ENCODE results near the gene PRRC1.

DNA sequence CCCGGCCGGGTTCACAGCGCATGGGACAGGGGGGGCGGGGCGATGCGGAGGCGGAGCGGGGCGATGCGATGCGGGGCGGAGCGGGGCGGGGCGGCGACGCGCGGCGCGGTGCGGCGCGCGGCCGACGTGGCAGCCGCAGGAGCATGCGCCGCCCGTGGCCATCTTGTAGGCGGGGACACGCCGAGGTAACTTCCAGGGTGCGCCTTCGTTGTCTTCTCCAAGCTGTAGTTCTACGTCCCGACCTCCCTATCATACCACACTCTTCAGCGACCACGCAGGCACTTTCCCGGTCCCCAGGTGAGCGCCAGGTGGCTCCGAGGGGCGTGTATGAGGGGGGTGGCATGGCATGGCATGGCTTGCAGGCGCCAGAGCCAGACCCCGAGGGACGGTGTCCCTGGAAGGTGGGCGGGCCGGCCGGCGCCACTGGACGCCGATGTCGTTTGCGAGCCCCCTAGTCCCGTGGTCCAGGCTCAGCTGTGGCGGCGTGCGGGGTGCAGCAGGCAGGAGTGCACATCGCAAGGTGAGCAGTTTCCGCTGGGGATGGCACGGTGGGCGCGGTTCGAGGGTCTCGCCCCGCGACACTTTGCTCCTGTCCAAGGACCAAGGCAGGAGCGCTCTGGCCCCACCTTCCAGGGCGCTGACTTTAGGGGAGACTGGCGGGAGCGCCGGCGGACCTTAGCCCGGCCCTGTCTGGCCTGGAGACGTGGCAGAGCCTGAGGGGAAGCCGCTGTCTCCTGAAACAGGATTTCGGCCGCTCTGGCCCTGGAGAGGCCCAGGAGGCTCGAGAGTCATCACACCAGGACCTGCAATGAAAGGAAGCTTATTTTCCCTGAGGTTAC is at the start of gene PRRC1:
- TF ChIP-seq, protein P1, sequence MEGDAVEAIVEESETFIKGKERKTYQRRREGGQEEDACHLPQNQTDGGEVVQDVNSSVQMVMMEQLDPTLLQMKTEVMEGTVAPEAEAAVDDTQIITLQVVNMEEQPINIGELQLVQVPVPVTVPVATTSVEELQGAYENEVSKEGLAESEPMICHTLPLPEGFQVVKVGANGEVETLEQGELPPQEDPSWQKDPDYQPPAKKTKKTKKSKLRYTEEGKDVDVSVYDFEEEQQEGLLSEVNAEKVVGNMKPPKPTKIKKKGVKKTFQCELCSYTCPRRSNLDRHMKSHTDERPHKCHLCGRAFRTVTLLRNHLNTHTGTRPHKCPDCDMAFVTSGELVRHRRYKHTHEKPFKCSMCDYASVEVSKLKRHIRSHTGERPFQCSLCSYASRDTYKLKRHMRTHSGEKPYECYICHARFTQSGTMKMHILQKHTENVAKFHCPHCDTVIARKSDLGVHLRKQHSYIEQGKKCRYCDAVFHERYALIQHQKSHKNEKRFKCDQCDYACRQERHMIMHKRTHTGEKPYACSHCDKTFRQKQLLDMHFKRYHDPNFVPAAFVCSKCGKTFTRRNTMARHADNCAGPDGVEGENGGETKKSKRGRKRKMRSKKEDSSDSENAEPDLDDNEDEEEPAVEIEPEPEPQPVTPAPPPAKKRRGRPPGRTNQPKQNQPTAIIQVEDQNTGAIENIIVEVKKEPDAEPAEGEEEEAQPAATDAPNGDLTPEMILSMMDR (IDR thresholded peaks at IDR 0.05; ENCODE audit: low read depth, low read length, missing input control), result no peak
- TF ChIP-seq TAF1 (conservative IDR thresholded peaks at IDR 0.05), result peak; percentile 31
- no peak for TF ChIP-seq HNF4G (IDR thresholded peaks at IDR 0.05)
- peak; percentile 8 for TF ChIP-seq REST (IDR thresholded peaks at IDR 0.05)
- no peak for TF ChIP-seq RAD21 (IDR thresholded peaks at IDR 0.05)
- TF ChIP-seq HNF4A (conservative IDR thresholded peaks at IDR 0.05), result peak; percentile 54 to 62
- no peak for TF ChIP-seq EGR1 (IDR thresholded peaks at IDR 0.05; ENCODE audit: low read depth in 2 of 2)
- no peak for TF ChIP-seq GABPA (IDR thresholded peaks at IDR 0.05 in 1 of 2, conservative IDR thresholded peaks at IDR 0.05 in 1 of 2)
- no peak for TF ChIP-seq NR2F2 (IDR thresholded peaks at IDR 0.05)
- TF ChIP-seq MAX (IDR thresholded peaks at IDR 0.05), result no peak
- TF ChIP-seq RXRA (IDR thresholded peaks at IDR 0.05), result no peak
- TF ChIP-seq YY1 (IDR thresholded peaks at IDR 0.05), result peak; percentile 90
- TF ChIP-seq FOXA1 (IDR thresholded peaks at IDR 0.05), result no peak
- TF ChIP-seq SP1 (IDR thresholded peaks at IDR 0.05), result no peak

Data from liver (tissue), 3 donors.